Activated naive CD4-positive, alpha-beta T cell treated with anti-CD3 and anti-CD28 coated beads for 36 hours (primary cell): ENCODE measurements around the gene AK2. TPM values are rescaled to one million over a fixed set of nuclear protein-coding genes. Genes with fewer than 3 reads are reported as not detected.

Experiments used
- CTCF ChIA-PET: fragments of 350-600 bp; sonication (Branson Sonifier 250); formaldehyde crosslinking; loops from one replicate; lab custom pipeline; 2021; ENCODE audit warnings: antibody characterized with exemption; lab: Charles Lee
- DNase-seq: peaks from one replicate; pipeline ENCODE4 v3.0.0-alpha.2; 2020
- H3K27ac Mint-ChIP-seq: one replicate; pipeline ENCODE4 v1.8.0; 2021; ENCODE audit warnings: mild to moderate bottlenecking, mixed read lengths
- H3K27me3 Mint-ChIP-seq: one replicate; pipeline ENCODE4 v1.8.0; 2021; ENCODE audit warnings: low read depth, mixed read lengths
- H3K36me3 Mint-ChIP-seq: one replicate; pipeline ENCODE4 v1.8.0; 2021; ENCODE audit warnings: low read depth, mixed read lengths
- H3K4me1 Mint-ChIP-seq: one replicate; pipeline ENCODE4 v1.8.0; 2021; ENCODE audit warnings: low read depth, mixed read lengths
- H3K4me3 Mint-ChIP-seq: one replicate; pipeline ENCODE4 v1.8.0; 2021; ENCODE audit warnings: mild to moderate bottlenecking, moderate library complexity, mixed read lengths
- H3K9me3 Mint-ChIP-seq: one replicate; pipeline ENCODE4 v1.8.0; 2021; ENCODE audit warnings: mixed read lengths
- intact Hi-C: fragments of 100-400 bp; cut with micrococcal nuclease; formaldehyde crosslinking; loops from one replicate; pipeline ENCODE4 v1.15.1; 2023
- total RNA-seq, 2 experiments: library from RNA; stranded (reverse); gene quantifications; one replicate each; pipeline ENCODE4 v1.2.3, GENCODE V29; 2021

Gene AK2
- total RNA-seq, 2 experiments from 2014 or later = 311 to 328 TPM

DNA sequence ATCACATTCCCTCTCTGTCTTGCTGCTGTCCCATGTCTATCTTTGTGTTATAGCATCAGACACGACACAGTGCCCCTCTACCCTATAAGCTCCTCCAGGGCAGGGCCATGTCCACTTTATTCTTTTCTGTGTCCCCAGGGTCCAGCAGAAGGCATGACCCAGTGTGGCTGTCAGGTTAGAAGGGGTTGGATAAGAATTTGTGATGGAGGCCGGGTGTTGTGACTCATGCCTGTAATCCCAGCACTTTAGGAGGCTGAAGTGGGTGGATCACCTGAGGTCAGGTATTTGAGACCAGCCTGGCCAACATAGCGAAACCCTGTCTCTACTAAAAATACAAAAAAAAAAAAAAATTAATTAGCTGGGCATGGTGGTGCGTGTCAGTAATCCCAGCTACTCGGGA lies 45.8 kb downstream of the AK2 start:
- CTCF ChIA-PET = no interaction called here
- Mint-ChIP-seq H3K36me3 (no peaks in the 10 kb centered on the region), H3K9me3 (no peaks in the 10 kb centered on the region), H3K4me3 (no peak overlapping the region), H3K27me3 (no peaks in the 10 kb centered on the region), H3K27ac (no peak overlapping the region), H3K4me1 (peaks cover 30% of the 10 kb centered on the region)
- intact Hi-C loops = loop anchor here (5.0 kb wide), 1 partner anchor 54 kb away; no protein-coding TSS in a partner anchor
- DNase-seq = no peak

DNA sequence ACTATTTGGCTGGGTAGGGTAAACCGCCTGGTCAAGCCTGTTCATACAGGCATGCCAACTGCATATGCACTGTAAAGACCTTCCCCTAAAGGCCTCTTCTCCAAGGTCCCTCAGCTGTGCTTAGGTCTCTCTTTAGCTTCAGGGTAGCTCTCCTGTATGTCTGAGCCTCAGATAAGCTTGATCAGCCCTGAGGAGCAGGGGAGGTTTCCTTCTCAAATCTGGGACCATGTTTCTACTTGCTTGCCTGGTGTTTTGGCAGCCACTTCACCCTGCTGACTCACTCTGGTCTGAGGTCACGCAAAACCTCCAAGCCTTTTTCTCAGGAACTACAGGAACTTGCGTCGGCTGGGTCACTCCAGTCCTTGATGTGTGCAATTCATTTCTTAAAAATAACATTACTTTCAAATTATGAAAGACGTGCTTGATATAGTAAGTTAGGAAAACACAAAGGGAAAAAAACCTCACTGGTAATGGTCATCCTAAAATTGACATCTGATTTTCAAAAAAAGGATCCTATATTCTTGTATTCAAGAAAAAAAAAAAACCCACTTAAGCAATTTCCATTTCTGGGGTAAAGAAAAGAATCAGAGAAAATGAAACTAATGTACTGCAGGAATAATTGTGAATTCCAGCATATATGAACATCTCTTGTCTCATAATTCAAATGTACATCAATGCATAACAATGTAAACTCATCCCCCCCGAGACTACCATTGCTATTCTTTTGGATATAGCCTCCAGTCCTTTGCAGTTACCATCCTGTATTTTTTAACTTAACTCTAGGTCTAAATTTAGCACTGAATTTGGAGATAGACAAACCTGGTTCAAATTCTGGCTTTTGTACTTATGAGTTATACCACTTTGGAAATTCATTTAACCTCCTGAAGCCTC lies 47.3 kb downstream of the AK2 start:
- DNase-seq = peak; percentile 48
- CTCF ChIA-PET = no interaction called here
- Mint-ChIP-seq H3K9me3 (no peaks in the 10 kb centered on the region), H3K4me3 (no peak overlapping the region), H3K27me3 (no peaks in the 10 kb centered on the region), H3K27ac (no peak overlapping the region), H3K36me3 (no peaks in the 10 kb centered on the region), H3K4me1 (peaks cover 31% of the 10 kb centered on the region)
- intact Hi-C loops = loop anchor here (5.0 to 10.0 kb wide), 2 partner anchors 52 to 735 kb away; partner anchors contain the start of gene LCK

DNA sequence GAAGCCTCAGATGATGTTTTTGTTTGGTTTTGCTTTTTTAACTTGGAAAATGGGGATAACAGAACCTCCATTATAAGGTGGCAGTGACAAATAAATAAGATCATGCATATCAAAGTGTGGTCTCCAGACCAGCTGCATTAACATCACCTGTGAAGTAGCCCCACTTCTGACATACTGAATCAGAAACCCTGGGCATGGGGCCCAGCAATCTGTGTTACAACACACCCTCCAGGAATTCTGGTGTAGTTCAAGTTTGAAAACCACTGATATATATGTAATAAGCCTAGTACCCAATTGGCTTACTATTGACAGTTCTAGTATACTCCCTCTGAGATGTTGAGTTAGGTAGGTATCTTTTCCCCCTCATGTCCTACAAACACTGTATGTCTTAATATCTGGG lies 48.0 kb downstream of the AK2 start:
- H3K4me1 Mint-ChIP-seq = peaks cover 38% of the 10 kb centered on the region

DNA sequence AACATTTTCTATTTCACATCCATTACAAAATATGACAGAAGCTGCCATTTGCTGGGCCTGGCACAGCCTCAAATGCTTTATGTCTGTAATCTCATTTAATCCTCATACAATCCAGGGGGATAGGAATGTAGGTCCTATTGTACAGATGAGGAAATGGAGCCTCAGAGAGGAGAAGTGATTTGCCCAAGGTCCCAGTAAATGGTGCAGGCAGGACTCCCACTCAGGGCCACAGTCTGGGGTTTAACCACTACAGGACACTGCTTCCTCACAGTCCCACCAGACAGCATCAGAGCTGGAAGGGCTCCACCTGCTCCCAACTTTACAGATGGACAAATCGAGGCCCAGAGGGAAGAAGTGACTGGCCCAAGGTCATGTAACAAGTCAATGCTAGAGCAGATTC lies 51.5 kb downstream of the AK2 start:
- Mint-ChIP-seq H3K4me3 (no peak overlapping the region), H3K9me3 (no peaks in the 10 kb centered on the region), H3K27me3 (no peaks in the 10 kb centered on the region), H3K27ac (no peak overlapping the region), H3K4me1 (peaks cover 48% of the 10 kb centered on the region), H3K36me3 (no peaks in the 10 kb centered on the region)
- CTCF ChIA-PET = interaction anchor here (1.2 to 2.3 kb wide), 6 partner anchors 12 to 52 kb away, joined by 3 to 7 read pairs (median 3); no protein-coding TSS in a partner anchor
- intact Hi-C loops = loop anchor here (10.0 kb wide), 1 partner anchor 730 kb away; the partner anchor contains the start of gene LCK
- DNase-seq = no peak

More for the DNA sequence above, 48.0 kb downstream of the AK2 start:
- DNase-seq = no peak
- Mint-ChIP-seq H3K9me3 (no peaks in the 10 kb centered on the region), H3K27ac (no peak overlapping the region), H3K36me3 (no peaks in the 10 kb centered on the region), H3K27me3 (no peaks in the 10 kb centered on the region), H3K4me3 (no peak overlapping the region)
- intact Hi-C loops = loop anchor here (10.0 kb wide), 1 partner anchor 734 kb away; the partner anchor contains the start of gene LCK
- CTCF ChIA-PET = no interaction called here

DNA sequence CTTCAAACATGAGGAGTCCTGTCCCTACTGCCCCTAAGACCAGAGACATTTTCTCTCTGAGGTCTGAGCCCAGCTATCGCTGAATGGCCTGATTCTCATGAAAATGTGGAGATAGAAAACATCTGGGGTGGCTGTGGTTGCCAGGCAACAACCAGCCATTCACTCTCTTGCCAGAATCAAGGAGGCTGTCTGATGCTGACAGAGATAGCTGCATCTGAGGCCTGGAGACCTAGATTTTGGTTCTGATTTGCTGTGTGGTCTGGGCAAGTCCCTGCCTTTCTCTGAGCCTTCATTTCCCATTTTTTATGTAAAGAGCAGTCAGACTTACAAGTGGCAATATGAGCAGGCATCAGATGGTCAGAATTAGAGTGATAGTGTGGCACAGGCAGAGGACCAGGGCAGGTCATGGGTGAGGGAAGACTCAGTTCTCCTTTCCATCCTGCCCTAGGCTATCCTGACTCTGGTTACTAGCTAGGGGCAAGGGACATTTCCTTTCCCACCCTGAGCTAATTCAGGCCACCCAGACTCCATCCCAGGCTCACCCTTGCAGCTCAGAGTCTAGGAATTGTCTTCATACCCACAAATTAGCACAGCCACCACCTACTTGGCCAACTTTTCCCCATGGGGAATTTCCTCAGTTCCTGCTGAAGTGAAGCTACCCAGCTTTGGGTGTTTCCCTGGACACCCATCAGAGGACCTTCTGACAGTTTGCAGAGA lies 52.1 kb downstream of the AK2 start:
- H3K4me1 Mint-ChIP-seq = peaks cover 50% of the 10 kb centered on the region
- intact Hi-C loops = loop anchor here (5.0 to 10.0 kb wide), 2 partner anchors 167 to 730 kb away; partner anchors contain the start of genes LCK, S100PBP and YARS1
- H3K27ac Mint-ChIP-seq = peak overlapping the region; percentile 33

DNA sequence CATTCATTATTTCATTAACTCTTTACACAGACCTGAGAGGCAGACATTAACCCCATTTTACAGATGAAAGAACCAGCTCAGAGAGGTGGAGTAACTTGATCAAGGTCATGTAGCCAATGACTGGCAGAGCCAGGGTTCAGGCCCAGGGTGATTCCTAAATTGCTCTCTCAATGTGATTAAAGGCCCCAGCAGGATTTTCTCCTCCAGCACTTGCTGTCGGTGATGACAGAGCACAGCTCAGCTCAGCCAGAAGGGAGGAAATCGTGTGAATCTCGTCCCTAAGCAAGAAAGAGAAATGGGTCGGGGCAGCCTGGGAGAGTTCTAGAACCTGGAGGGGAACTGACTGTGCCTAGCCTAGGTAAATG lies 52.6 kb downstream of the AK2 start:
- Mint-ChIP-seq H3K9me3 (no peaks in the 10 kb centered on the region), H3K27ac (peak overlapping the region; percentile 33), H3K27me3 (no peaks in the 10 kb centered on the region), H3K4me3 (no peak overlapping the region), H3K36me3 (no peaks in the 10 kb centered on the region), H3K4me1 (peaks cover 45% of the 10 kb centered on the region)
- CTCF ChIA-PET = interaction anchor here (0.7 to 2.3 kb wide), 5 partner anchors 13 to 934 kb away, joined by 3 to 5 read pairs (median 3); no protein-coding TSS in a partner anchor
- intact Hi-C loops = loop anchor here (5.0 to 10.0 kb wide), 2 partner anchors 167 to 729 kb away; partner anchors contain the start of genes LCK, S100PBP and YARS1
- DNase-seq = no peak

More for the DNA sequence above, 52.1 kb downstream of the AK2 start:
- H3K27me3 Mint-ChIP-seq = no peaks in the 10 kb centered on the region
- H3K9me3 Mint-ChIP-seq = no peaks in the 10 kb centered on the region
- H3K4me3 Mint-ChIP-seq = no peak overlapping the region
- no peaks in the 10 kb centered on the region for H3K36me3 Mint-ChIP-seq
- CTCF ChIA-PET = interaction anchor here (0.7 to 2.3 kb wide), 5 partner anchors 13 to 935 kb away, joined by 3 to 5 read pairs (median 3); no protein-coding TSS in a partner anchor
- DNase-seq = peak; percentile 64

DNA sequence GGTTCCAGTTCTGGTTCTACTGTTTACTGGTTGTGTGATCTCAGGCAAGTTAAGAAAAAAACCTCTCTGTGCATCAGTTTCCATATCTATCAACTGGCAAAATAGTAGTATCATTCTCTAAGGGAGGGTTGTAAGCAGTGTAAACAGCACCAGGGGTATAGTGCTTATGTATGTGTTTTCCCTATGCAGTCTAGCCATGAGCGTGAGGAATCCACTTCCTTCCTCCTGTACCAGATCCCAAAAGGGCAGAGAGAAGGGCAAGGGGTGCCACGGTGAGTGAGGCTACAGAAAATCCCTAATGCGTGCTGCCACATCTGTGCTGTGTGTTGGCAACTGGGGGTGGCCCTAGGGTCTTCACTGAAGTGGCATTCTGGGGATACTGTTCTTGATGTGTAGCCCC lies 53.7 kb downstream of the AK2 start:
- intact Hi-C loops = loop anchor here (5.0 to 10.0 kb wide), 2 partner anchors 166 to 728 kb away; partner anchors contain the start of genes LCK, S100PBP and YARS1
- Mint-ChIP-seq H3K4me3 (no peak overlapping the region), H3K27me3 (no peaks in the 10 kb centered on the region), H3K27ac (peak overlapping the region; percentile 59), H3K36me3 (no peaks in the 10 kb centered on the region), H3K9me3 (no peaks in the 10 kb centered on the region), H3K4me1 (peaks cover 44% of the 10 kb centered on the region)
- CTCF ChIA-PET = no interaction called here
- no peak for DNase-seq

DNA sequence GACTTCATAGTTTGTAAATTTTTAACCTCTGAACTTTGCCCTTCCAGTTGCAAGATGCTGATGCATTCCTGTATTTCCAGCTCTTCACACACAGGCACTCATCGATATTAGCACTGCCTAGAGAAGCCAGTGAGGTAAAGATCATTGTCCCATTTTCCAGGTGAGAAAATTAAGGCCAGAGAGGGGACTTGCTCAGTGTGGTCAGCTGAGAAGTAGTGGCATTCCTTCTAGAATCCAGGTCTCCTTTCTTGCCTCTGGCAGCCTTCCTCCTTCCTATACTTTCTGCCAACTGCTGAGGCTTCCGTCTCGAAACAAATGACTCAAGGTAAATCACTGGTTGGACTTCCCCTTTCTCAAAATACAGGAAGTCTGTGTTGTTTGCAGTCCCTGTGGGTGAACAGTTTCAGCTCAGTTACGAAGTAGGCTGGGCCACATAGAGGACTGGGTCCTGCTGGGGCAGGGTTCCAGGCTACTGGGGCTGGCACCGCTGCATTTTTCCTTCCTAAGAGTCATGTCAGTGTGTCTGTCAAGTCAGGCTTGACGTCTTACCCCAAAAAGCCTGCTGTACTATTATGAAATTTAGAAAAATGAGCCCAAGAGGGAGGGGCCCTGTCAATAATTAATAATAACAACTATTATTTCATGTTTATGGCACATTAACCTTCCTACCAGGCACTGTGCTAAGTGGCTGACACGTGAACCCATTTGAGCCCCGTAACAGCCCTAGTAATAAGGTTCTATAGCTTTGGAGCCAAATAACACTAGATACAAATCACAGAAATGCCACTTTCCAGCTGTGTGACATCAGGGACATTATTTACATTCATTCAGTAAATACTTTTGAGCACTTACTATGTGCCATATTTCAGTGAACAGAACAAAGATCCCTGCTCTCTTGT lies 55.4 kb downstream of the AK2 start:
- Mint-ChIP-seq H3K4me1 (peaks cover 44% of the 10 kb centered on the region), H3K4me3 (peak overlapping the region; percentile 30), H3K36me3 (no peaks in the 10 kb centered on the region), H3K27ac (peak overlapping the region; percentile 91), H3K9me3 (no peaks in the 10 kb centered on the region), H3K27me3 (no peaks in the 10 kb centered on the region)
- CTCF ChIA-PET = interaction anchor here (0.9 to 2.2 kb wide), 8 partner anchors 9 to 89 kb away, joined by 3 to 7 read pairs (median 4); no protein-coding TSS in a partner anchor
- DNase-seq = peak; percentile 85
- intact Hi-C loops = loop anchor here (1.0 to 10.0 kb wide), 10 partner anchors 11 to 726 kb away; partner anchors contain the start of genes AZIN2, LCK, RNF19B and S100PBP

DNA sequence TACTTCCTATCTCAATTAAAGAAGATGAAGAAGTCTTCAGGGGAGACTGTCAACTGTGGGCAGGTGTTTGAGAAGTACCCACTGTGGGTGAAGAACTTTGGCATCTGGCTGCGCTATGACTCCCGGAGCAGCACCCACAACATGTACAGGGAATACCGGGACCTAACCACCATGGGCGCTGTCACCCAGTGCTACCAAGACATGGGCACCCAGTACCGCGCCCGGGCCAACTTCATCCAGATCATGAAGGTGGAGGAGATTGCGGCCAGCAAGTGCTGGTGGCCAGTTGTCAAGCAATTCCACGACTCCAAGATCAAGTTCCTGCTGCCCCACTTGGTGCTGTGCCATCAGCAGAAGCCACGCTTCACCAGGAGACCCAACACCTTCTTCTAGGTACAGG lies 56.6 kb downstream of the AK2 start:
- Mint-ChIP-seq H3K27me3 (peaks cover 1% of the 10 kb centered on the region), H3K4me3 (no peak overlapping the region), H3K27ac (no peak overlapping the region), H3K36me3 (no peaks in the 10 kb centered on the region), H3K4me1 (peaks cover 44% of the 10 kb centered on the region), H3K9me3 (no peaks in the 10 kb centered on the region)
- intact Hi-C loops = loop anchor here (2.0 to 10.0 kb wide), 3 partner anchors 147 to 725 kb away; partner anchors contain the start of genes LCK, S100PBP and YARS1
- CTCF ChIA-PET = interaction anchor here (1.0 to 2.2 kb wide), 5 partner anchors 13 to 87 kb away, joined by 3 to 7 read pairs (median 5); no protein-coding TSS in a partner anchor
- DNase-seq = no peak

DNA sequence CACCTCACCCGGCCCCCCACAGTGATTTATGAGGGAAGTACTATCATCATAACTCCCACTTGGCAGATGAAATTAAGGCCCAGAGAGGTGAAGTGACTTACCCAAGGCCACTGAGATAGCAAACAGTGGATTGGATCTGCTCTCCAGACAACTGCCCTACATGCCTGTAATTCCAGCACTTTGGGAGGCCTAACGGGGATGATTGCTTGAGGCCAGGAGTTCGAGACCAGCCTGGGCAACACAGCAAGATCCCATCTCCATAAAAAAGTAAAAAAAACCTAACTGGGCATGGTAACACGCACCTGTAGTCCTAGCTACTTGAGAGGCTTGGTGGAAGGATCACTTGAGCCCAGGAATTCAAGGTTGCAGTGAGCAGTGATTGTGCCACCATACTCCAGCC lies 57.8 kb downstream of the AK2 start:
- H3K27ac Mint-ChIP-seq = no peak overlapping the region
- CTCF ChIA-PET = no interaction called here
- H3K36me3 Mint-ChIP-seq = no peaks in the 10 kb centered on the region
- DNase-seq = no peak
- peaks cover 34% of the 10 kb centered on the region for H3K4me1 Mint-ChIP-seq
- no peak overlapping the region for H3K4me3 Mint-ChIP-seq
- no peaks in the 10 kb centered on the region for H3K9me3 Mint-ChIP-seq
- intact Hi-C loops = no loop called here
- H3K27me3 Mint-ChIP-seq = peaks cover 2% of the 10 kb centered on the region

DNA sequence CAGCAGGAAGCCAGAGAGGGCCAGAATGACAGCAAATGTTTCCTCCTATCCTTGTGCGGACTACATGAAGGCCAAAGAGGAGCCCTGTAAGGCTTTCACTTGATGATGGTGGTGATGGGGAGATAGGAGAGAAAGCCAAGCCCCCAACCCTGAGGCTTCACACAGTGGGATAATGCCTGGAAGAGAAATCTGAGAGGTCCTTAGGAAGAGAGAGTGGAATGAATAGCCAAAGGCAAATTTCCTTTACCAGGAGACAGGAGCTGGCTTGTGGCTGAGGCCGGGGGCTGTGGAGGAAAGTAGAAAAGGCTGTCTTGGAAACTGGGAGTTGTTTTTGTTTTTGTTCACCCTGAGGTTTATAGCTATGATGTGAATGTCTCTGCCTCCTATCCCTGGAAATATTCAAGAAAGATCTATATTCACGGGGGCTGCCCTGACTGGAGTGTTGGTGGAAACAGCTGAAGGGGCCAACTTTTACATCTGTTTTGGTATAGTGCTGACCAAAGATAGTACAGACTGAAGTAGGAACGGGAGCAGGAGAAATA lies 59.1 kb downstream of the AK2 start:
- DNase-seq = no peak
- CTCF ChIA-PET = no interaction called here
- Mint-ChIP-seq H3K9me3 (no peaks in the 10 kb centered on the region), H3K36me3 (no peaks in the 10 kb centered on the region), H3K4me3 (no peak overlapping the region), H3K27ac (no peak overlapping the region), H3K27me3 (peaks cover 5% of the 10 kb centered on the region), H3K4me1 (peaks cover 29% of the 10 kb centered on the region)
- intact Hi-C loops = no loop called here
